H1 (cell line): ENCODE data around the gene COBLL1. TPM values are rescaled to one million over a fixed set of nuclear protein-coding genes. Genes with fewer than 3 reads are reported as not detected.

Source experiments
- CTCF ChIA-PET: fragments of 300-600 bp; sonication (Branson Sonifier 250); formaldehyde crosslinking; loops from one replicate; lab custom pipeline; 2021; ENCODE audit not compliant: partially characterized antibody; lab: Charles Lee
- POLR2A ChIA-PET: fragments of 300-600 bp; sonication (Branson Sonifier 250); formaldehyde crosslinking; loops from one replicate; lab custom pipeline; 2021; ENCODE audit warnings: inconsistent platforms; ENCODE audit not compliant: partially characterized antibody; lab: Charles Lee
- DNase-seq, 2 experiments: peaks; one replicate each; pipeline versions ENCODE4 v3.0.0 to v3.0.0-alpha.2; 2010 to 2022; ENCODE audit warnings: low spot score in 2 of 2, low read depth in 1 of 2, mixed read lengths in 1 of 2
- FAIRE-seq: peaks from 2 replicates; lab custom pipeline; 2011; peaks lifted over from hg19 to GRCh38; lab: Jason Lieb, UNC
- H2AFZ ChIP-seq: 2 replicates; pipeline ENCODE4 v1.8.1; 2012; ENCODE audit warnings: low read length, inconsistent platforms
- H2AK5ac ChIP-seq: 2 replicates; pipeline ENCODE4 v1.6.1; 2013; ENCODE audit warnings: low read depth, low read length
- H2BK120ac ChIP-seq: replicated peaks from 2 replicates; pipeline ENCODE3; 2013; ENCODE audit warnings: low read depth, low read length, inconsistent platforms
- H2BK12ac ChIP-seq: 2 replicates; pipeline ENCODE4 v1.6.1; 2013; ENCODE audit warnings: low read depth, low read length
- H2BK15ac ChIP-seq: 2 replicates; pipeline ENCODE4 v1.6.1; 2013; ENCODE audit warnings: low read length
- H2BK20ac ChIP-seq: 2 replicates; pipeline ENCODE4 v1.6.1; 2013; ENCODE audit warnings: low read length
- H2BK5ac ChIP-seq: 2 replicates; pipeline ENCODE4 v1.6.1; 2013; ENCODE audit warnings: low read depth, low read length
- H3K14ac ChIP-seq: 2 replicates; pipeline ENCODE4 v1.6.1; 2013; ENCODE audit warnings: inconsistent platforms; ENCODE audit not compliant: insufficient read length
- H3K18ac ChIP-seq: 2 replicates; pipeline ENCODE4 v1.6.1; 2013; ENCODE audit warnings: low read length; ENCODE audit errors: extremely low read depth
- H3K23ac ChIP-seq: 2 replicates; pipeline ENCODE4 v1.6.1; 2013; ENCODE audit warnings: inconsistent platforms; ENCODE audit not compliant: insufficient read length
- H3K23me2 ChIP-seq: 2 replicates; pipeline ENCODE4 v1.6.1; 2013; ENCODE audit warnings: low read depth, low read length
- H3K27ac ChIP-seq: 2 replicates; pipeline ENCODE4 v1.6.1; 2011; ENCODE audit warnings: low read depth, low read length, inconsistent platforms
- H3K27me3 ChIP-seq, 4 experiments: replicated peaks in 1 of 4; 1 replicate in 1 of 4; 2 replicates in 3 of 4; pipeline versions ENCODE4 v1.6.1 to v1.8.1; 2011 to 2013; ENCODE audit warnings: low read length in 3 of 4, mild to moderate bottlenecking in 3 of 4, inconsistent platforms in 2 of 4, mixed read lengths in 2 of 4, moderate library complexity in 1 of 4; ENCODE audit not compliant: control insufficient read depth in 3 of 4, insufficient read depth in 3 of 4; ENCODE audit errors: extremely low read depth in 1 of 4
- H3K36me3 ChIP-seq, 4 experiments: 2 replicates each; pipeline versions ENCODE4 v1.6.1 to v1.8.1; 2011 to 2013; ENCODE audit warnings: mild to moderate bottlenecking in 4 of 4, low read length in 3 of 4, moderate library complexity in 2 of 4, control low read depth in 1 of 4, inconsistent platforms in 1 of 4; ENCODE audit not compliant: insufficient read depth in 4 of 4, control insufficient read depth in 2 of 4
- H3K4ac ChIP-seq: replicated peaks from 2 replicates; pipeline ENCODE3; 2013; ENCODE audit warnings: low read length, low read depth, mixed read lengths, inconsistent platforms; ENCODE audit not compliant: insufficient read length
- H3K4me1 ChIP-seq, 4 experiments: replicated peaks in 1 of 4; 1 replicate in 1 of 4; 2 replicates in 3 of 4; pipeline versions ENCODE4 v1.6.1 to v1.8.1; 2011 to 2013; ENCODE audit warnings: low read length in 3 of 4, inconsistent platforms in 2 of 4, mixed read lengths in 1 of 4; ENCODE audit not compliant: insufficient read depth in 4 of 4, control insufficient read depth in 3 of 4
- H3K4me2 ChIP-seq, 2 experiments: 2 replicates each; pipeline versions ENCODE4 v1.6.1 to v1.8.1; 2011 to 2013; ENCODE audit warnings: low read depth in 2 of 2, low read length in 2 of 2, control low read depth in 1 of 2, inconsistent platforms in 1 of 2, mild to moderate bottlenecking in 1 of 2; ENCODE audit not compliant: insufficient read depth in 1 of 2
- H3K4me3 ChIP-seq, 4 experiments: fragments of 200-600, 300-600 bp in 1 of 4; sonication (generic), shearing (Covaris generic), sonication (Bioruptor Twin) in 1 of 4; 2 replicates each; pipeline versions ENCODE4 v1.5.1 to v1.8.1; 2011 to 2016; ENCODE audit warnings: low read length in 4 of 4, low read depth in 3 of 4, control low read depth in 2 of 4, inconsistent platforms in 2 of 4, mild to moderate bottlenecking in 2 of 4, mixed read lengths in 1 of 4, moderate library complexity in 1 of 4; ENCODE audit not compliant: insufficient read depth in 2 of 4; ENCODE audit errors: extremely low read depth in 1 of 4
- H3K56ac ChIP-seq: replicated peaks from 2 replicates; pipeline ENCODE3; 2013; ENCODE audit warnings: low read depth, mild to moderate bottlenecking, mixed read lengths, low read length, inconsistent platforms; ENCODE audit not compliant: insufficient read length
- H3K79me1 ChIP-seq: 2 replicates; pipeline ENCODE4 v1.6.1; 2013; ENCODE audit warnings: low read depth, low read length, control low read depth
- H3K79me2 ChIP-seq, 2 experiments: 2 replicates each; pipeline versions ENCODE4 v1.6.1 to v1.8.1; 2012 to 2013; ENCODE audit warnings: low read length in 2 of 2, mild to moderate bottlenecking in 2 of 2, inconsistent platforms in 1 of 2; ENCODE audit not compliant: insufficient read depth in 2 of 2, control insufficient read depth in 1 of 2
- H3K9ac ChIP-seq, 4 experiments: replicated peaks in 1 of 4; 1 replicate in 1 of 4; 2 replicates in 3 of 4; pipeline versions ENCODE4 v1.6.1 to v1.8.1; 2011 to 2013; ENCODE audit warnings: low read depth in 3 of 4, low read length in 3 of 4, control low read depth in 2 of 4, mild to moderate bottlenecking in 2 of 4, moderate library complexity in 2 of 4, inconsistent platforms in 1 of 4; ENCODE audit errors: extremely low read depth in 1 of 4
- H3K9me3 ChIP-seq, 2 experiments: 2 replicates each; pipeline versions ENCODE4 v1.6.1 to v1.8.1; 2012 to 2013; ENCODE audit warnings: mild to moderate bottlenecking in 2 of 2, moderate library complexity in 2 of 2, control low read depth in 1 of 2, inconsistent platforms in 1 of 2, low read depth in 1 of 2, low read length in 1 of 2, mixed read lengths in 1 of 2; ENCODE audit not compliant: insufficient read depth in 2 of 2
- H4K20me1 ChIP-seq, 2 experiments: replicated peaks in 1 of 2; 2 replicates each; pipeline versions ENCODE3 to v1.8.1; 2011 to 2013; ENCODE audit warnings: inconsistent platforms in 2 of 2, low read length in 2 of 2, mild to moderate bottlenecking in 1 of 2; ENCODE audit not compliant: insufficient read depth in 2 of 2, control insufficient read depth in 1 of 2
- H4K5ac ChIP-seq: 2 replicates; pipeline ENCODE4 v1.6.1; 2013; ENCODE audit warnings: low read length, low read depth, mixed read lengths, inconsistent platforms; ENCODE audit not compliant: insufficient read length
- H4K8ac ChIP-seq: 2 replicates; pipeline ENCODE4 v1.8.0; 2013; ENCODE audit warnings: mild to moderate bottlenecking, moderate library complexity, low read length, inconsistent platforms; ENCODE audit not compliant: insufficient read depth; ENCODE audit errors: extremely low read depth
- H4K91ac ChIP-seq: replicated peaks from 2 replicates; pipeline ENCODE3; 2013; ENCODE audit warnings: low read length, mixed read lengths, inconsistent platforms; ENCODE audit not compliant: insufficient read length
- CBX5 ChIP-seq: fragments of 300-800, 300-1000 bp; sonication (generic); IDR thresholded peaks from 2 replicates; pipeline ENCODE4 v1.7.1; 2016; ENCODE audit warnings: antibody characterized with exemption, low read length, low read depth
- GABPA ChIP-seq: IDR thresholded peaks from 2 replicates; pipeline ENCODE4 v1.6.1; 2011; ENCODE audit warnings: mild to moderate bottlenecking, low read length, moderate library complexity, borderline replicate concordance; ENCODE audit not compliant: insufficient read depth
- HDAC6 ChIP-seq: IDR thresholded peaks from one replicate; pipeline ENCODE4 v1.7.1; 2012; ENCODE audit warnings: low read depth, mild to moderate bottlenecking, inconsistent platforms, low read length, moderate library complexity
- JUND ChIP-seq: IDR thresholded peaks from 2 replicates; pipeline ENCODE4 v1.6.1; 2011; ENCODE audit warnings: mild to moderate bottlenecking, improper control_type of control experiment, low read length
- MAFK ChIP-seq: IDR thresholded peaks from 2 replicates; pipeline ENCODE4 v1.6.1; 2012; ENCODE audit warnings: low read depth, mild to moderate bottlenecking, improper control_type of control experiment, low read length
- RXRA ChIP-seq: IDR thresholded peaks from 2 replicates; pipeline ENCODE4 v1.6.1; 2011; ENCODE audit warnings: low read depth, mild to moderate bottlenecking, low read length, moderate library complexity; ENCODE audit not compliant: insufficient read depth
- WGBS, 2 experiments: shearing (Covaris generic) in 1 of 2; methylation state at CpG; one replicate each; pipeline versions ENCODE4 v1.1.6 to v1.1.7; 2013 to 2015; ENCODE audit warnings: low lambda C conversion rate in 2 of 2, mixed read lengths in 2 of 2, inconsistent platforms in 1 of 2, low coverage in 1 of 2, missing lambda C conversion rate in 1 of 2; ENCODE audit not compliant: insufficient replicate concordance in 2 of 2, insufficient coverage in 1 of 2, insufficient read length in 1 of 2; ENCODE audit errors: extremely low coverage in 1 of 2, missing lambda C conversion rate in 1 of 2; 5-methylcytosine and 5-hydroxymethylcytosine counted together
- polyA plus RNA-seq, 7 experiments: library from polyadenylated mRNA; depleted of rRNA in 3 of 7; stranded (reverse) in 5 of 7; unstranded in 2 of 7; fragments of >200 nt in 5 of 7; fragments of 200-250 nt in 2 of 7; gene quantifications; 1 replicate in 5 of 7; 2 replicates in 1 of 7; 4 replicates in 1 of 7; pipeline versions ENCODE4 v1.2.1 to v1.2.3, GENCODE V29; 2011 to 2013; ENCODE audit warnings: missing spikeins in 2 of 7, mixed read lengths in 2 of 7
- total RNA-seq: library from RNA; stranded (reverse); fragmentation: NEBNext Ultra II Directional; extraction: Animal tissue kit (Norgen Biotek cat#: 25700); gene quantifications from 2 replicates; pipeline ENCODE4 v1.2.1, GENCODE V29; 2021
- TF ChIP-seq, protein P1 (sequence below): IDR thresholded peaks from 2 replicates; pipeline ENCODE4 v1.6.1; 2011; ENCODE audit warnings: low read length, improper control_type of control experiment

The COBLL1 gene
- total and polyA plus RNA-seq, 2 of the 8 experiments (the other 6 are each of a cell fraction or from before 2014, with no cell fraction given) = 2.2 to 6.2 TPM

- H3K4me3 ChIP-seq = no peak overlapping the region
Observed at GRCh38 chr2:164882276-164882675, 40.7 kb upstream of the COBLL1 start.

More at GRCh38 chr2:164882276-164882675, 40.7 kb upstream of the COBLL1 start:
- no peak overlapping the region for H3K27ac ChIP-seq
- no peak overlapping the region for H2BK20ac ChIP-seq
- no peak overlapping the region for H4K91ac ChIP-seq
- H2AFZ ChIP-seq = no peak overlapping the region
- no peak for FAIRE-seq
- no peaks in the 10 kb centered on the region for H3K27me3 ChIP-seq
- CTCF ChIA-PET = interaction anchor here (1.1 to 2.8 kb wide), 6 partner anchors 9 to 146 kb away, joined by 3 to 9 read pairs (median 6); partner anchors contain the start of gene COBLL1
- H2BK15ac ChIP-seq = no peak overlapping the region
- H4K20me1 ChIP-seq = no peaks in the 10 kb centered on the region
- H2BK5ac ChIP-seq = no peak overlapping the region
- H3K23me2 ChIP-seq = no peaks in the 10 kb centered on the region
- H3K79me1 ChIP-seq = no peaks in the 10 kb centered on the region
- H3K9me3 ChIP-seq = no peaks in the 10 kb centered on the region
- H2BK120ac ChIP-seq = no peak overlapping the region
- WGBS, 2 experiments = 84% methylated on average over 9 of the region's 9 CpGs; no CpG with 5 or more reads in 1 of the 2 experiments
- H3K18ac ChIP-seq = no peak overlapping the region
- no peak overlapping the region for H3K14ac ChIP-seq
- no peak overlapping the region for H2AK5ac ChIP-seq
- H4K8ac ChIP-seq = no peak overlapping the region
- H3K4me1 ChIP-seq = peaks cover 0 to 6% (median 1%) of the 10 kb centered on the region in 4 experiments; a peak in 1 of 7 replicates
- no peak overlapping the region for H3K23ac ChIP-seq
- no peak for TF ChIP-seq GABPA
- no peak for TF ChIP-seq RXRA
- TF ChIP-seq JUND = no peak
- TF ChIP-seq MAFK = no peak
- TF ChIP-seq, protein P1, sequence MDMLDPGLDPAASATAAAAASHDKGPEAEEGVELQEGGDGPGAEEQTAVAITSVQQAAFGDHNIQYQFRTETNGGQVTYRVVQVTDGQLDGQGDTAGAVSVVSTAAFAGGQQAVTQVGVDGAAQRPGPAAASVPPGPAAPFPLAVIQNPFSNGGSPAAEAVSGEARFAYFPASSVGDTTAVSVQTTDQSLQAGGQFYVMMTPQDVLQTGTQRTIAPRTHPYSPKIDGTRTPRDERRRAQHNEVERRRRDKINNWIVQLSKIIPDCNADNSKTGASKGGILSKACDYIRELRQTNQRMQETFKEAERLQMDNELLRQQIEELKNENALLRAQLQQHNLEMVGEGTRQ = no peak
- TF ChIP-seq CBX5 = no peak
- TF ChIP-seq HDAC6 = no peak
- TF ChIP-seq, all 59 proteins: peak for 0
- H3K4me2 ChIP-seq = no peak overlapping the region
- no peak overlapping the region for H4K5ac ChIP-seq
- H3K9ac ChIP-seq = no peak overlapping the region
- POLR2A ChIA-PET = no interaction called here
- no peak overlapping the region for H3K56ac ChIP-seq
- no peak for DNase-seq
- no peak overlapping the region for H3K4ac ChIP-seq
- no peaks in the 10 kb centered on the region for H3K36me3 ChIP-seq
- no peaks in the 10 kb centered on the region for H3K79me2 ChIP-seq
- H2BK12ac ChIP-seq = no peak overlapping the region
